AG09319 (cell line): ENCODE results near the gene RBMS2.
"Not testable (repeated sequence)": the region's sequence is repeated elsewhere in the genome, so short reads cannot be mapped to it uniquely, and the experiment has no call there.

Experiments
- DNase-seq: peaks from one replicate; pipeline ENCODE4 v3.0.0-alpha.2; 2010; ENCODE audit warnings: low read depth; ENCODE audit errors: extremely low read depth
- TF ChIP-seq, protein P1 (sequence below): IDR thresholded peaks from 2 replicates; pipeline ENCODE4 v1.5.1; 2011; ENCODE audit warnings: low read depth, mild to moderate bottlenecking, inconsistent platforms, low read length, moderate library complexity

Gene RBMS2

GRCh38 chr12:56484566-56484965 lies 37.1 kb upstream of the RBMS2 start:
- no peak for DNase-seq
- TF ChIP-seq, protein P1, sequence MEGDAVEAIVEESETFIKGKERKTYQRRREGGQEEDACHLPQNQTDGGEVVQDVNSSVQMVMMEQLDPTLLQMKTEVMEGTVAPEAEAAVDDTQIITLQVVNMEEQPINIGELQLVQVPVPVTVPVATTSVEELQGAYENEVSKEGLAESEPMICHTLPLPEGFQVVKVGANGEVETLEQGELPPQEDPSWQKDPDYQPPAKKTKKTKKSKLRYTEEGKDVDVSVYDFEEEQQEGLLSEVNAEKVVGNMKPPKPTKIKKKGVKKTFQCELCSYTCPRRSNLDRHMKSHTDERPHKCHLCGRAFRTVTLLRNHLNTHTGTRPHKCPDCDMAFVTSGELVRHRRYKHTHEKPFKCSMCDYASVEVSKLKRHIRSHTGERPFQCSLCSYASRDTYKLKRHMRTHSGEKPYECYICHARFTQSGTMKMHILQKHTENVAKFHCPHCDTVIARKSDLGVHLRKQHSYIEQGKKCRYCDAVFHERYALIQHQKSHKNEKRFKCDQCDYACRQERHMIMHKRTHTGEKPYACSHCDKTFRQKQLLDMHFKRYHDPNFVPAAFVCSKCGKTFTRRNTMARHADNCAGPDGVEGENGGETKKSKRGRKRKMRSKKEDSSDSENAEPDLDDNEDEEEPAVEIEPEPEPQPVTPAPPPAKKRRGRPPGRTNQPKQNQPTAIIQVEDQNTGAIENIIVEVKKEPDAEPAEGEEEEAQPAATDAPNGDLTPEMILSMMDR: no peak

DNA sequence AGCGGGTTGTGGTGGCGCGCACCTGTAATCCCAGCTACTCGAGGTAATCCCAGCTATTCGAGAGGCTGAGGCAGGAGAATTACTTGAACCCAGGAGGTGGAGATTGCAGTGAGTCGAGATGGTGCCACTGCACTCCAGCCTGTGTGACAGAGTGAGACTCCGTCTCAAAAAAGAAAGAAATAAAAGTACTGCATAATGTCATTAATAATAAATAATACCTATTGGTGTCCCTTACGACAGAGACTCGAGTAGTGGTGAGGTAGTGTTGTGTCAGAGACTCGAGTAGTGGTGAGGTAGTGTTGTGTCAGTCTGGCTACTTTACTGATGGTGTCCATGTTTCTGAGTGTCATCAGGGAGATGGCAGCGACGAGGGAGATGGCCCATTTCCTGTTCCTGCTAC lies 34.9 kb upstream of the RBMS2 start:
- TF ChIP-seq, protein P1: no peak
- no peak for DNase-seq

DNA sequence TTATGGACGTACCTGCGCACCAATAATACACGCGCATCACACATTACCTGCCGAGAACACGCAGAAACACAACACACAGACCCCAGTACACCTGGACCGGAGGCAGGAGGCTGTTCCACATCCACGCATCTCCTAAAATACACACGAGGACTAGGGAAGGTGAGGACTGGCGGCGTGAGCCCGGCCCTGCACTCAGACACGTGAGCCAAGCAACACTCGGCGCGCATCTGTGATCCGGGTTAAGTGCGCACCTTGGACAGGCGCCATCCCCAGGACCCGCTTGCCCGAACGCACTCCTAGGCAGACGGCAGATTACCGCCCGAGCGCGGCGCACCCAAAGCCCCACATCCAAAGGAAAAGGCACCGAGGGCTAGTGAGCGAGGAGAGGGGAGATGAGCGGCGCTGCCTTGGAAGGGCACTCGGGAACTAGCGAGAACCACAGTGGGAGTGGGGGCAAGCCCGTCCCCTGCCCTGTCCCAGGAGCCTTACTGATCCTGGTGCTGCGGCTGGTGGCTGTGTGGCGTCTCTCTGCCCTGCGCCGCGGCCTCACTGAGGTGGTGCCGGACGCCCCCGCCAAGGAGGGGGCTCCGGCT lies 34.1 kb upstream of the RBMS2 start:
- DNase-seq: no peak
- TF ChIP-seq, protein P1: no peak

DNA sequence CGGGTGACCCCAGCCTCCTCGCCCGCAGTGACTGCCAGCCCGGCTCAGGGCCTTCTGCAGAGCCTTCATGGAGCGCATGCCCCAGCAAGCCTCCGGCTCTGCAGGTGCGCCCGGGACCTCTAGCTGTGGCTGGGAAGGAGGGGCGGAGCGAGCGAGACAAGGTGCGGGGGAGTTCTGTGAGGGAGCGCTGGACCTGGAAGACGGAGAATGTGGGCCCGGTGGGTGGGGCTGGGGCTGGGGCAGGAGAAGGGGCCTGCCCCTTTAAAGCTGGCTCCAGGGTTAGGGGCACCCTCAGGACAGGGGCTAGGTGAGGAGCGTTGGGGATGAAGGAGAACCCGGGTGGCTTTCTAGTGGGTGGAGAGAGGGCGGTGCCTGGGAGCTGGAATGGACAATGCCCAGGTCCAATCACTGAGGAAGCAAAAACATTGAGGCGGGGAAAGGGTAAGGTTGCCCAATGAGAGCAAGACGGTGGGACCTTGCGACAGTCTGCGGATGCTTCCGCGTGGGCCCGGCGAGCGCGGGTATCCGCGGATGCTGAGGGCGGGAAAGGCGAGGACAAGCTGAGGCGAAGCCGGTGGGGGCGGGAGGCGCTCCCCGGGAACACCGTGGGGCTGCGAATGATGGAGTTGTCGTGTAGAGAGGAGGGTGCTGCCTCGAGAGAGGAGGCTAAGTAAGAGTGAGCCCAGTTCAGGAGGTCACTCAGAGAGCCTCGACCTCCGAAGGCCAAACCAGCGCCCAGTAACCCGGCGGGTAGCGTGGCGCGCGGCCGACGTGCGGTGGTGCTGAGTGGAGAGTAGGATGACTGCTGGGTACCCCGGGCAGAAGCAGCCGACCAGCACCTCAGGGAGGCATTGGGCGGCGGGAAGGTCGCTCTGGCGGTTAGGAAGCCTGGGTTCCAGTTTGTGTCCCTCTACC lies 33.3 kb upstream of the RBMS2 start, which contains the start of gene GLS2:
GLS2 (minus strand) TSS at position 121 of the 915 bp plus-strand sequence; CDS start at position 78, 43 bp downstream.
- TF ChIP-seq, protein P1: no peak
- DNase-seq: peak; percentile 36

GRCh38 chr12:56490360-56490759 lies 31.3 kb upstream of the RBMS2 start:
- no peak for DNase-seq
- TF ChIP-seq, protein P1: no peak

- DNase-seq: not testable (repeated sequence)
These were observed 28.1 kb upstream of the RBMS2 start for GRCh38 chr12:56493409-56494105.

GRCh38 chr12:56494106-56494415 lies 27.6 kb upstream of the RBMS2 start:
- not testable (repeated sequence) for DNase-seq

GRCh38 chr12:56494481-56494880 lies 27.1 kb upstream of the RBMS2 start:
- not testable (repeated sequence) for DNase-seq

GRCh38 chr12:56496704-56497103 lies 24.9 kb upstream of the RBMS2 start:
- DNase-seq: not testable (repeated sequence)
- TF ChIP-seq, protein P1: peak; percentile 44

- DNase-seq: not testable (repeated sequence)
These were observed 23.3 kb upstream of the RBMS2 start for GRCh38 chr12:56498126-56498902.

GRCh38 chr12:56499452-56499851 lies 22.2 kb upstream of the RBMS2 start:
- DNase-seq: not testable (repeated sequence)

- DNase-seq: not testable (repeated sequence)
These were observed 21.7 kb upstream of the RBMS2 start for GRCh38 chr12:56499879-56500278.
